Measurements from ENCODE around the gene CERS6.

DNA sequence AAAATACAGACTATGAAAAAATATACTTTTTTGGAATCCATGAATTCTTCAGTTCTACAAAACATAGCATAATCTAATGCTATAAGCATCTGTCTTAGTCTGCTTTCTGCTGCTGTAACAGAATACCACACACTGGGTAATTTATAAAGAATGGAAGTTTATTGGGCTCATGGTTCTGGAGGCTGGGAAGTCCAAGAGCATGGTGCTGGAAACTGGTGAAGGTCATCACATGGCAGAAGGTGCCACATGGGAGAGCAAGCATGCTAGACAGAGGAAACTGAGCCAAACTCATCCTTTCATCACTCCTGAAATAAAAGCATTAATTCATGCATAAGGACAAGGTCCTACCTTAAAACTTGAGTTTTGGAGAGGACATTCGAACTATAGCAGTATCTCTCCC is 319.8 kb downstream of the CERS6 start:
- TF ChIP-seq, protein P1, sequence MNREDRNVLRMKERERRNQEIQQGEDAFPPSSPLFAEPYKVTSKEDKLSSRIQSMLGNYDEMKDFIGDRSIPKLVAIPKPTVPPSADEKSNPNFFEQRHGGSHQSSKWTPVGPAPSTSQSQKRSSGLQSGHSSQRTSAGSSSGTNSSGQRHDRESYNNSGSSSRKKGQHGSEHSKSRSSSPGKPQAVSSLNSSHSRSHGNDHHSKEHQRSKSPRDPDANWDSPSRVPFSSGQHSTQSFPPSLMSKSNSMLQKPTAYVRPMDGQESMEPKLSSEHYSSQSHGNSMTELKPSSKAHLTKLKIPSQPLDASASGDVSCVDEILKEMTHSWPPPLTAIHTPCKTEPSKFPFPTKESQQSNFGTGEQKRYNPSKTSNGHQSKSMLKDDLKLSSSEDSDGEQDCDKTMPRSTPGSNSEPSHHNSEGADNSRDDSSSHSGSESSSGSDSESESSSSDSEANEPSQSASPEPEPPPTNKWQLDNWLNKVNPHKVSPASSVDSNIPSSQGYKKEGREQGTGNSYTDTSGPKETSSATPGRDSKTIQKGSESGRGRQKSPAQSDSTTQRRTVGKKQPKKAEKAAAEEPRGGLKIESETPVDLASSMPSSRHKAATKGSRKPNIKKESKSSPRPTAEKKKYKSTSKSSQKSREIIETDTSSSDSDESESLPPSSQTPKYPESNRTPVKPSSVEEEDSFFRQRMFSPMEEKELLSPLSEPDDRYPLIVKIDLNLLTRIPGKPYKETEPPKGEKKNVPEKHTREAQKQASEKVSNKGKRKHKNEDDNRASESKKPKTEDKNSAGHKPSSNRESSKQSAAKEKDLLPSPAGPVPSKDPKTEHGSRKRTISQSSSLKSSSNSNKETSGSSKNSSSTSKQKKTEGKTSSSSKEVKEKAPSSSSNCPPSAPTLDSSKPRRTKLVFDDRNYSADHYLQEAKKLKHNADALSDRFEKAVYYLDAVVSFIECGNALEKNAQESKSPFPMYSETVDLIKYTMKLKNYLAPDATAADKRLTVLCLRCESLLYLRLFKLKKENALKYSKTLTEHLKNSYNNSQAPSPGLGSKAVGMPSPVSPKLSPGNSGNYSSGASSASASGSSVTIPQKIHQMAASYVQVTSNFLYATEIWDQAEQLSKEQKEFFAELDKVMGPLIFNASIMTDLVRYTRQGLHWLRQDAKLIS (CRISPR knock-in tag; IDR thresholded peaks at IDR 0.05; ENCODE audit: borderline replicate concordance) = no peak
- TF ChIP-seq TP53 (CRISPR knock-in tag; IDR thresholded peaks at IDR 0.05) = no peak
- TF ChIP-seq, protein P2, sequence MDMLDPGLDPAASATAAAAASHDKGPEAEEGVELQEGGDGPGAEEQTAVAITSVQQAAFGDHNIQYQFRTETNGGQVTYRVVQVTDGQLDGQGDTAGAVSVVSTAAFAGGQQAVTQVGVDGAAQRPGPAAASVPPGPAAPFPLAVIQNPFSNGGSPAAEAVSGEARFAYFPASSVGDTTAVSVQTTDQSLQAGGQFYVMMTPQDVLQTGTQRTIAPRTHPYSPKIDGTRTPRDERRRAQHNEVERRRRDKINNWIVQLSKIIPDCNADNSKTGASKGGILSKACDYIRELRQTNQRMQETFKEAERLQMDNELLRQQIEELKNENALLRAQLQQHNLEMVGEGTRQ (CRISPR knock-in tag; IDR thresholded peaks at IDR 0.05) = no peak
- TF ChIP-seq, protein P3, sequence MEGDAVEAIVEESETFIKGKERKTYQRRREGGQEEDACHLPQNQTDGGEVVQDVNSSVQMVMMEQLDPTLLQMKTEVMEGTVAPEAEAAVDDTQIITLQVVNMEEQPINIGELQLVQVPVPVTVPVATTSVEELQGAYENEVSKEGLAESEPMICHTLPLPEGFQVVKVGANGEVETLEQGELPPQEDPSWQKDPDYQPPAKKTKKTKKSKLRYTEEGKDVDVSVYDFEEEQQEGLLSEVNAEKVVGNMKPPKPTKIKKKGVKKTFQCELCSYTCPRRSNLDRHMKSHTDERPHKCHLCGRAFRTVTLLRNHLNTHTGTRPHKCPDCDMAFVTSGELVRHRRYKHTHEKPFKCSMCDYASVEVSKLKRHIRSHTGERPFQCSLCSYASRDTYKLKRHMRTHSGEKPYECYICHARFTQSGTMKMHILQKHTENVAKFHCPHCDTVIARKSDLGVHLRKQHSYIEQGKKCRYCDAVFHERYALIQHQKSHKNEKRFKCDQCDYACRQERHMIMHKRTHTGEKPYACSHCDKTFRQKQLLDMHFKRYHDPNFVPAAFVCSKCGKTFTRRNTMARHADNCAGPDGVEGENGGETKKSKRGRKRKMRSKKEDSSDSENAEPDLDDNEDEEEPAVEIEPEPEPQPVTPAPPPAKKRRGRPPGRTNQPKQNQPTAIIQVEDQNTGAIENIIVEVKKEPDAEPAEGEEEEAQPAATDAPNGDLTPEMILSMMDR (IDR thresholded peaks at IDR 0.05) = no peak

All from WTC11 (cell line).